HG03175 (cell line): Measurements from ENCODE around the gene ANKRD52.
"Not testable (repeated sequence)": the region's sequence is repeated elsewhere in the genome, so short reads cannot be mapped to it uniquely, and the experiment has no call there.

Source experiments
- ATAC-seq: cut with Tn5 transposase; IDR thresholded peaks from one replicate; pipeline ENCODE4 v1.9.1; 2021; ENCODE audit warnings: mild to moderate bottlenecking, moderate library complexity; ENCODE audit not compliant: unreplicated experiment

The ANKRD52 gene

GRCh38 chr12:56258068-56258819 lies at the start of gene ANKRD52:
TSS of gene ANKRD52 (minus strand) at chr12:56258384. CDS start at chr12:56258269, 115 bp downstream.
- ATAC-seq: peak; percentile 87

GRCh38 chr12:56307221-56307965 lies 49.2 kb upstream of the ANKRD52 start:
- no peak for ATAC-seq

GRCh38 chr12:56304872-56305590 lies 46.8 kb upstream of the ANKRD52 start:
- ATAC-seq: no peak

- no peak for ATAC-seq
These were observed 46.1 kb upstream of the ANKRD52 start for GRCh38 chr12:56304276-56304675.

GRCh38 chr12:56300644-56301464 lies 42.7 kb upstream of the ANKRD52 start:
- no peak for ATAC-seq

GRCh38 chr12:56299853-56300643 lies 41.9 kb upstream of the ANKRD52 start, which contains the start of gene CS:
TSS of gene CS (minus strand) at chr12:56300330. CDS start at chr12:56300201, 129 bp downstream.
- peak; percentile 95 for ATAC-seq

- ATAC-seq: peak; percentile 5
These were observed 41.2 kb upstream of the ANKRD52 start for GRCh38 chr12:56299308-56299852.

- ATAC-seq: no peak
These were observed 40.6 kb upstream of the ANKRD52 start for GRCh38 chr12:56298828-56299227.

GRCh38 chr12:56297400-56297799 lies 39.2 kb upstream of the ANKRD52 start:
- no peak for ATAC-seq

GRCh38 chr12:56296295-56296694 lies 38.1 kb upstream of the ANKRD52 start:
- no peak for ATAC-seq

- ATAC-seq: no peak
These were observed 35.6 kb upstream of the ANKRD52 start for GRCh38 chr12:56293795-56294194.

- no peak for ATAC-seq
These were observed 30.7 kb upstream of the ANKRD52 start for GRCh38 chr12:56288705-56289387.

GRCh38 chr12:56286044-56286830 lies 28.1 kb upstream of the ANKRD52 start:
- no peak for ATAC-seq

- ATAC-seq: not testable (repeated sequence)
These were observed 26.1 kb upstream of the ANKRD52 start for GRCh38 chr12:56284263-56284662.

GRCh38 chr12:56282579-56282978 lies 24.4 kb upstream of the ANKRD52 start:
- ATAC-seq: no peak

- no peak for ATAC-seq
These were observed 23.8 kb upstream of the ANKRD52 start for GRCh38 chr12:56282030-56282429.

GRCh38 chr12:56280849-56281248 lies 22.7 kb upstream of the ANKRD52 start:
- ATAC-seq: no peak

GRCh38 chr12:56278905-56279304 lies 20.7 kb upstream of the ANKRD52 start:
- ATAC-seq: no peak
